ENCODE results near the gene CNTN5.

CNTN5 gene

DNA sequence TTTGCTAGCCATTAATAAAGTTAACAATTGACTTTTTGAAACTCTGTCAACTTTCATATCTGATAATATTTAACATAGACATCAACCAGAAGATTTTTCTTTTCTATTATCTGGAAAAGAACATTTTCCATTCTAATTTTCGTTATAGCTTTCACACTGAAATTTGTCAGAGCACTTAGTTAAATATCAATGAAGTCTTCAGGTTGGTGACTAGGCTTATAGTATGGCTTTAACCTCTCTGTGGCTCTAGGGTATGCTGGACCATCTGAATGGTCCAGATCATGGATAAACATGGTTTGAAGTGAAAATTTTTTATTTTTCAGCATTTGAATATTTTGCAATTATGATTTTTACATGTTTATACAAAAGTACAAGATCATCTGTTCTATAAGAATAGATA is 548.1 kb downstream of the CNTN5 start:
- no peaks in the 10 kb centered on the region for H3K27me3 Mint-ChIP-seq
- peaks cover 17% of the 10 kb centered on the region for H3K9me3 Mint-ChIP-seq
- no peaks in the 10 kb centered on the region for H3K4me1 Mint-ChIP-seq
- no peak overlapping the region for H3K27ac Mint-ChIP-seq (ENCODE audit: low read depth)
- ATAC-seq (replicated peaks; ENCODE audit: extremely low read depth, poor library complexity, severe bottlenecking) (no peak), DNase-seq (ENCODE audit: low spot score in 2 of 2) (no peak)
- no peaks in the 10 kb centered on the region for H3K36me3 Mint-ChIP-seq (ENCODE audit: insufficient read depth)
- H3K4me3 Mint-ChIP-seq, result no peak overlapping the region

DNA sequence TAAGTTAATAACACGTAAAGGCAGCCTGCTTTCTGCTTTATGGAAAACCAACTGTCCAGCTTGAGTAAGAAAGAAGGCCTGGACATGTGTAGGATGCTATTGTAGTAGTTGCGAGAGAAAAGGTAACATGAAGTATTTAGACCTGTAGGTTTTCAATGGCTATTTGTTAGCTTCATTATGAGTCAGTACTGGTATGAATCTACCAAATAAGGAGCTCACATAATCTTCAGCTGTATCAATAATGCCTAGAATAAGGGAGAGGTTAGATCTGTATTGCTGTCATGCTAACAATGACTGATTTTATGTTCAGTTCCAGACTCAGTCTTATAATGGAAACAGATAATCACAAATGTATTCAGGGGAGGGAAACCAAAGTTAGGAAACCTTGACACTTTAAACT is 550.3 kb downstream of the CNTN5 start:
- Mint-ChIP-seq H3K27me3 (no peaks in the 10 kb centered on the region), H3K4me3 (no peak overlapping the region), H3K36me3 (ENCODE audit: insufficient read depth) (no peaks in the 10 kb centered on the region), H3K27ac (ENCODE audit: low read depth) (no peak overlapping the region), H3K4me1 (no peaks in the 10 kb centered on the region), H3K9me3 (peaks cover 21% of the 10 kb centered on the region)
- no peak for DNase-seq (ENCODE audit: low spot score in 2 of 2)
- ATAC-seq (replicated peaks; ENCODE audit: extremely low read depth, poor library complexity, severe bottlenecking), result no peak

DNA sequence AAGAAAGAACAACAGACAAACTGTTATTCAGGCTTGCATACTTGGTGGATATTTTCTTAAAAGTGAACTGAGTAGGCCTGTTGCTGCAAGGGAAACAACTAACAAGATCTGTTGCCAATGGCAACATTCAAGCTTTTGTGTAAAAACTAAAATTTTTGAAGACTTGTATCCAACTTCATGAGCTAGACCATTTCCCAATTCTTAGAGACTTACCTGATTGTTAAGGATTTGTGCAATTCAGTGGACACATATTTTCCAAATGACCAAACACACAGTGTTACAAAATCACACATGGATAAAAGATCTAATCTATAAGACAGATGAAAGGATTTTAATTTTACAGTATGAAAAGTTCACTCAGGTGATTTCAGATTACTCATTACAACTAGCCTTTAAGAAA is 564.1 kb downstream of the CNTN5 start:
- no peak for ATAC-seq (replicated peaks; ENCODE audit: extremely low read depth, poor library complexity, severe bottlenecking)
- Mint-ChIP-seq H3K9me3 (peaks cover 21% of the 10 kb centered on the region), H3K27ac (ENCODE audit: low read depth) (no peak overlapping the region)

DNA sequence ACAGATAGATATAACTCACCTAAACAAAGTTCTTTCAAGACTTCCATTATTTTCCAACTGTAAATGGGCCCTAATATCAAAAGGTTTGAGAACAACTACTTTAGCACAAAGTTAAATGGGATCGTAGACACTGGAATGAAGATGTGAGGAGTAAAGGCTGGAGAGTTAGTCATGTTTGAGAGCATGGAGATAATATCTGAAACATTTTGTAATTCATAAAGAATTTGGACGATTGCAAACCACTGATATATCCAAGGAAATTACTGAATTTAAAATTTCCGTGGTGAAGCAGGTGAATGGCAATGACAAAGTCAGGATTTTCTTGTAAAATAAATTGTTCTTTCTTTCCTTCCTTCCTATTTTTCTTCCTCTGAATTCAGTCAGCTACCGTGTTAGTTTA is 564.9 kb downstream of the CNTN5 start:
- H3K4me1 Mint-ChIP-seq, result no peaks in the 10 kb centered on the region
- DNase-seq (ENCODE audit: low spot score in 2 of 2), result no peak

More for the DNA sequence above, 564.1 kb downstream of the CNTN5 start:
- no peaks in the 10 kb centered on the region for H3K4me1 Mint-ChIP-seq
- H3K4me3 Mint-ChIP-seq, result no peak overlapping the region
- DNase-seq (ENCODE audit: low spot score in 2 of 2), result no peak
- H3K27me3 Mint-ChIP-seq, result no peaks in the 10 kb centered on the region
- no peaks in the 10 kb centered on the region for H3K36me3 Mint-ChIP-seq (ENCODE audit: insufficient read depth)

DNA sequence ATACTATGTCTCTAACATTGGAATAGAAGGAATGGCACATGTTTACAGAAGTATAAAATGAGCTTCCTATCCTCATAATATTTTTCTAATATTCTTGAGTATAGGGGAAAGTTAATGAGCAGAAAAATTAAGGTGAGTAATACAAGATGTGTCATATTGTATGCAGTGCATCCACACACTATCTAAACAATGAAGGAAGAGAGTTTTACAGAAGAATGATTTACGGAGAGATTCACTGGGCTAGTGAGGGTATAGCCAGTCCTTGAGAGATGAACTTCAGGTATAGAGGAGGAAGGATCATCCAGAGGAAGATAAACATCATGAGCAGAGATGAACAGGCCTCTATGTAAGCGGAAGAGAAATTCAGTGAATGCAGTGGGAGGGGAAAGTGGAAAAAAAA is 569.0 kb downstream of the CNTN5 start:
- no peak for DNase-seq (ENCODE audit: low spot score in 2 of 2)
- Mint-ChIP-seq H3K27me3 (no peaks in the 10 kb centered on the region), H3K27ac (ENCODE audit: low read depth) (no peak overlapping the region), H3K4me3 (no peak overlapping the region), H3K9me3 (peaks cover 29% of the 10 kb centered on the region), H3K4me1 (no peaks in the 10 kb centered on the region), H3K36me3 (ENCODE audit: insufficient read depth) (no peaks in the 10 kb centered on the region)
- no peak for ATAC-seq (replicated peaks; ENCODE audit: extremely low read depth, poor library complexity, severe bottlenecking)

More for the DNA sequence above, 564.9 kb downstream of the CNTN5 start:
- ATAC-seq (replicated peaks; ENCODE audit: extremely low read depth, poor library complexity, severe bottlenecking), result no peak
- Mint-ChIP-seq H3K9me3 (peaks cover 18% of the 10 kb centered on the region), H3K36me3 (ENCODE audit: insufficient read depth) (no peaks in the 10 kb centered on the region), H3K27ac (ENCODE audit: low read depth) (no peak overlapping the region), H3K4me3 (no peak overlapping the region), H3K27me3 (no peaks in the 10 kb centered on the region)

DNA sequence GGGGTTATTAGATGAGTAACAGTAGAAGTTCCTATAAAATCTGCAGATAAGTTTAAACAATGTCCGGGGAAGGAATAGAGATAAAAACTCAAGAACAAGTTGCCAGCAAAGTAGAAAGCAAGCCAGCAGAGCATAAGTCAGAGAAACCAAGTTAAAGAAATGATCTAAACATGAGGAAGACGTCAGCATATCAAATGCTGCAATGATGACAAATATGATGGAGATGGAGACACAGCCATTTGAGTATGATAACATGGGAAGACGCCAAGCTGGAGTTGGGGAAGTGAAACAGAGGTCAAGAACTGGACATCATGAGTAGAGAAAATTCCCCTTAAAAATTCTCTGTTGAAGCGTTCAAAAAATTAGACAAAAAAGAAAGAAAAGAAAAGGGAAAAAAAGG is 571.5 kb downstream of the CNTN5 start:
- ATAC-seq (replicated peaks; ENCODE audit: extremely low read depth, poor library complexity, severe bottlenecking), result no peak

DNA sequence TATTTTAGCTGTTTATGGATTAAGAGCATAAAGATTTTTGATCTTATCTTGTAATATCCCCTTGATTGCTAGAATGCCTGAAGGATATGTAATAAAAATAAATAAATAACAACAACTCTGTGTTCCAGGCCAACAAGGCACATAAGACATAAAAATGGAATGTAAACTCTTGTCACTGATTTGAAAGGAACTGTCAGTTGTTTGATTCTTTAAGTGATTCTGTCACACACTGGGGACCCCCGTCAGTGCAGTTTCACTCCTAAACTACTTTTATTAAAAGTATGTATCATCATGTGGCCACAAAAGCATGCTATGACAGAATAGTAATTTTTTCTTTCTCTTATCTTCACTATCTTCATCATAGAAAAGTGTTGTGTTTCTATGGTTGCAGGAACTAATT is 572.4 kb downstream of the CNTN5 start:
- Mint-ChIP-seq H3K27me3 (no peaks in the 10 kb centered on the region), H3K4me3 (no peak overlapping the region), H3K36me3 (ENCODE audit: insufficient read depth) (no peaks in the 10 kb centered on the region), H3K9me3 (peaks cover 26% of the 10 kb centered on the region), H3K27ac (ENCODE audit: low read depth) (no peak overlapping the region), H3K4me1 (no peaks in the 10 kb centered on the region)
- DNase-seq (ENCODE audit: low spot score in 2 of 2), result no peak
- no peak for ATAC-seq (replicated peaks; ENCODE audit: extremely low read depth, poor library complexity, severe bottlenecking)

More for the DNA sequence above, 571.5 kb downstream of the CNTN5 start:
- Mint-ChIP-seq H3K27me3 (no peaks in the 10 kb centered on the region), H3K27ac (ENCODE audit: low read depth) (no peak overlapping the region), H3K4me1 (no peaks in the 10 kb centered on the region), H3K4me3 (no peak overlapping the region), H3K9me3 (peaks cover 26% of the 10 kb centered on the region), H3K36me3 (ENCODE audit: insufficient read depth) (no peaks in the 10 kb centered on the region)
- no peak for DNase-seq (ENCODE audit: low spot score in 2 of 2)

DNA sequence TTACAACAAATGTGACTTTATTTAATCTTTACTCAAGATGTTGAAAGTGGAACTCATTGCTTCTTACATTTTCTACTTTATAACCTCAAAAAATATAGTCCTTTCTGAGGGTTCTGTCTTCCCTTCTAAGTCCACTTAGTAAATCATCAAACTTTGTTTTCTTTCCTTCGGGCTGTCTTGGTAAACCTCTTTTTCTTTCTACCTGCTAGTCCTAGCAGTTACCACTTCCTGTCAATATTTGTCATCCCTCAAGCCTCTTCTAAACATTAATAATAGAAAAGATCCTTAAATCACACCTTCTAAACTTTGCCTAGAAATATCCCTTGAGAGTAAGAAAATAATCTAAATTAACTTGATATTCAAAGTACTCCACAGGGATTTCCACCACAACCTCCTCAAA is 580.4 kb downstream of the CNTN5 start:
- DNase-seq (ENCODE audit: low spot score in 2 of 2) (no peak), ATAC-seq (replicated peaks; ENCODE audit: extremely low read depth, poor library complexity, severe bottlenecking) (no peak)
- Mint-ChIP-seq H3K4me1 (no peaks in the 10 kb centered on the region), H3K9me3 (peaks cover 14% of the 10 kb centered on the region), H3K27ac (ENCODE audit: low read depth) (no peak overlapping the region), H3K4me3 (no peak overlapping the region), H3K27me3 (no peaks in the 10 kb centered on the region), H3K36me3 (ENCODE audit: insufficient read depth) (no peaks in the 10 kb centered on the region)

DNA sequence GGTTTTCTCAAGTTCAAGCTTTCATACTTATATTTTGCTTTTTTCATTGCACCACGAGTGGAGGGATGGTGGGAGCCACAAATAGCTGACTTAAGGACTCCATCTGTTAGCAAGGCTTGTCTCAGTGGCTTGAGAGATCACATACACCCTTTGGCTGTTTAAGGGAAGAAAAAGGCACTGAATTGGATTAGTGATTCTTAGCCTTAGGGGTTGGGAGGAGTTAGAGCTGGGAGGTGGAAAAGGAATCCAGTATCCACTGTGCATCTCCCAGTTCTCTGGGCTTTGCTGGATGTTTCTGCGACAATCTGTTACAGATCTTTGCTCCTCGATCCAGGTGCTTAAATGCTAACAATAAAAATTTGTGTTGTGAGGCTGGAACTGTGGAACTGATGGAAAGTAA is 593.6 kb downstream of the CNTN5 start:
- no peak for DNase-seq (ENCODE audit: low spot score in 2 of 2)
- Mint-ChIP-seq H3K27me3 (no peaks in the 10 kb centered on the region), H3K9me3 (peaks cover 13% of the 10 kb centered on the region), H3K4me1 (no peaks in the 10 kb centered on the region), H3K4me3 (no peak overlapping the region), H3K36me3 (ENCODE audit: insufficient read depth) (no peaks in the 10 kb centered on the region), H3K27ac (ENCODE audit: low read depth) (no peak overlapping the region)
- no peak for ATAC-seq (replicated peaks; ENCODE audit: extremely low read depth, poor library complexity, severe bottlenecking)

DNA sequence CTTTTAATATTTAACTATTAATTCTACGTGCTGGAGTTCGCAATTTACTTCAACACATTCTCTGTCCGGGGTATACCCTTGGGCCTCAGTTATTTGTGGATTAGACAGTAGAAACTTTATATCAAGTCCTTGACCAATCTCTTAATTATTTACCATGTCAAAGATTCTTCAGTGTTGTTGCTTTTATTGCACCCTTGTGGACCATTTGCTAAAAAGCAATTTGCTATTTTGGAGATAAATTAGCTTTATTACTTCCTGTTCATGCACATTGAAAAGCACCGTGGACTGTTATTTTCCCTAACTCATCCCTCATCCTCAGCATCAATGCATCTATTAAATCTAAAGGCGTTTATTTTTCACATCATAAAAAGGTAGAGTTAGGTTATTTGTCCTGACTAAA is 609.9 kb downstream of the CNTN5 start:
- Mint-ChIP-seq H3K9me3 (peaks cover 6% of the 10 kb centered on the region), H3K4me3 (no peak overlapping the region), H3K27ac (ENCODE audit: low read depth) (no peak overlapping the region)

DNA sequence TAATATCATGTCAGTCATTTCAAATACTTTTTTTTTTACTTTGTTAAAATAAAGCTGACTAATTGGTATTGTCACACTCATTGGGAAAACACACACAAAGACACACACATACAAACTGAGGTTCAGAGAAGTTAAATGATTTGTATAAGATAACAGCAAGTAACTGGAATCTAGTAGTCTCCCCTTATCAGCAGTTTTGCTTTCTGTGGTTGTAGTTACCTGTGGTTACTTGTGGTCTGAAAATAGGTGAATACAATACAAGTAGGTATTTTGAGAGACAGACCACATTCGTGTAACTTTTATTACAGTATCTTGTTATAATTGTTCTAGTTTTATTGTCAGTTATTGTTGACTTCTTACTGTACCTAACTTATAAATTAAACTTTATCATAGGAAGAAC is 610.9 kb downstream of the CNTN5 start:
- H3K4me1 Mint-ChIP-seq, result no peaks in the 10 kb centered on the region
- no peak for DNase-seq (ENCODE audit: low spot score in 2 of 2)
- H3K9me3 Mint-ChIP-seq, result no peaks in the 10 kb centered on the region
- H3K36me3 Mint-ChIP-seq (ENCODE audit: insufficient read depth), result no peaks in the 10 kb centered on the region
- H3K4me3 Mint-ChIP-seq, result no peak overlapping the region
- H3K27ac Mint-ChIP-seq (ENCODE audit: low read depth), result no peak overlapping the region
- no peak for ATAC-seq (replicated peaks; ENCODE audit: extremely low read depth, poor library complexity, severe bottlenecking)
- no peaks in the 10 kb centered on the region for H3K27me3 Mint-ChIP-seq

More for the DNA sequence above, 609.9 kb downstream of the CNTN5 start:
- Mint-ChIP-seq H3K27me3 (no peaks in the 10 kb centered on the region), H3K36me3 (ENCODE audit: insufficient read depth) (no peaks in the 10 kb centered on the region), H3K4me1 (no peaks in the 10 kb centered on the region)
- no peak for ATAC-seq (replicated peaks; ENCODE audit: extremely low read depth, poor library complexity, severe bottlenecking)
- DNase-seq (ENCODE audit: low spot score in 2 of 2), result no peak

DNA sequence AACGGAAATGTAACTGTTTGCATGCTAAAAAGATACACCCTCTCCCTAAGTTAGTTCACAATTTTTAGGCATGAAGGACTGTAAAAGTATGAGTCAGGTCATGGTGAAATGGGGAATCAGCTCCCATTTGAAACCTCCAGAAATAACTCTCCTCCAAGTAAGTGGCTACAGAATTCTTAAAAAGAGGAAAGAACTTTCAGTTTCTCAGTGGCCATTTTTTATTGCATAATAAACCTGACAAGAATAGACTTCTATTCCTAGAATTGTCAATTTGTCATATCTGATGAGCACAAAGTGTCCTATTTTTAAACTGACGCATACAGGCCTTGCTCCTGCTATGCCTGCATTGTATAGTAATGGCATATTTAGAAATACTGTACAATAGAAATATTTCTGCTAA is 612.2 kb downstream of the CNTN5 start:
- Mint-ChIP-seq H3K4me1 (no peaks in the 10 kb centered on the region), H3K27me3 (no peaks in the 10 kb centered on the region), H3K36me3 (ENCODE audit: insufficient read depth) (no peaks in the 10 kb centered on the region), H3K4me3 (no peak overlapping the region), H3K9me3 (peaks cover 4% of the 10 kb centered on the region), H3K27ac (ENCODE audit: low read depth) (no peak overlapping the region)
- DNase-seq (ENCODE audit: low spot score in 2 of 2), result no peak
- ATAC-seq (replicated peaks; ENCODE audit: extremely low read depth, poor library complexity, severe bottlenecking), result no peak

DNA sequence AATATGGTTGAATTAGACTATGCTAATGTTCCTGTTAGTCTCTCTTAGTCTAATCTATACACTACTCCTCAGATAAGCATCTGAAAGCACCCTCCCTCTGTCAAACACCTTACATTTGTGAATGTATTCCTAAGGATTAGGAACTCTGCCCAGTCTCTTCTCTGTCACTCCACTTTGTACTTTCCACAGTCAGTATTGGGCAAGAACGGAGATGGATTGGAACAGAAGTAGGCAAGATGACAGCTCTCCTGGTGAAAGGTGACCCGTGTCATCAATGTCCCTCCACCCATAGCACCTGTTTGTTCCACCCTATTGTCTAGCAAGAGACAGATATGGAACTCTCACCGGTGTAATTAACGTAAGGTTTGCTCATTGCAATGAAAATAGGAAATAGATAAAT is 613.8 kb downstream of the CNTN5 start:
- no peak overlapping the region for H3K4me3 Mint-ChIP-seq
- DNase-seq (ENCODE audit: low spot score in 2 of 2) (no peak), ATAC-seq (replicated peaks; ENCODE audit: extremely low read depth, poor library complexity, severe bottlenecking) (no peak)
- H3K36me3 Mint-ChIP-seq (ENCODE audit: insufficient read depth), result no peaks in the 10 kb centered on the region
- no peaks in the 10 kb centered on the region for H3K27me3 Mint-ChIP-seq
- no peaks in the 10 kb centered on the region for H3K4me1 Mint-ChIP-seq
- H3K9me3 Mint-ChIP-seq, result peaks cover 4% of the 10 kb centered on the region
- H3K27ac Mint-ChIP-seq (ENCODE audit: low read depth), result no peak overlapping the region

DNA sequence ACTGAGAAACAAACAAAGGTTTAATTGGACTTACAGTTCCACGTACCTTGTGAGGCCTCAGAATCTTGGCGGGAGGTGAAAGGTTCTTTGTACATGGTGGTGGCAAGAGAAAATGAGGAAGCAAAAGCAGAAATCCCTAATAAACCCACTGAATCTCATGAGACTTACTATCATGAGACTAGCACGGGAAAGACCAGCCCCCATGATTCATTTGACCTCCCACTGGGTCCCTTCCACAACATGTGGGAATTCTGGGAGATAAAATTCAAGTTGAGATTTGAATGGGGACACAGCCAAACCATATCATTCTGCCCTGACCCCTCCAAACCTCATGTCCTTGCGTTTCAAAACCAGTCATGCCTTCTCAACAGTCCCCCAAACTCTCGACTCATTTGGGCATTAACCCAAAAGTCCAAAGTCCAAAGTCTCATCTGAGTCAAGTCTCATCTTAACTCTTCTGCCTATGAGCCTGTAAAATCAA is 617.4 kb downstream of the CNTN5 start:
- Mint-ChIP-seq H3K4me1 (no peaks in the 10 kb centered on the region), H3K27me3 (no peaks in the 10 kb centered on the region), H3K36me3 (ENCODE audit: insufficient read depth) (no peaks in the 10 kb centered on the region), H3K27ac (ENCODE audit: low read depth) (no peak overlapping the region), H3K4me3 (no peak overlapping the region), H3K9me3 (peaks cover 15% of the 10 kb centered on the region)
- no peak for ATAC-seq (replicated peaks; ENCODE audit: extremely low read depth, poor library complexity, severe bottlenecking)
- DNase-seq (ENCODE audit: low spot score in 2 of 2), result no peak

Measured in central memory CD8-positive, alpha-beta T cell (primary cell).